Measurements from ENCODE around the gene SEC23A. TPM values are rescaled to one million over a fixed set of nuclear protein-coding genes. Genes with fewer than 3 reads are reported as not detected.

SEC23A gene
- total and polyA plus RNA-seq, 2 of the 8 experiments (the other 6 are each of a cell fraction or from before 2014, with no cell fraction given), result 30.9 to 58.2 TPM

- TF ChIP-seq CHD7 (IDR thresholded peaks at IDR 0.05; ENCODE audit: insufficient replicate concordance, low read length) (no peak), EGR1 (IDR thresholded peaks at IDR 0.05; ENCODE audit: borderline replicate concordance, low read depth, low read length) (no peak), YY1 (IDR thresholded peaks at IDR 0.05; ENCODE audit: low read depth, low read length) (no peak), CTBP2 (IDR thresholded peaks at IDR 0.05; ENCODE audit: borderline replicate concordance, insufficient read depth, insufficient read length, low read length) (no peak), SIX5 (IDR thresholded peaks at IDR 0.05; ENCODE audit: low read depth, low read length) (no peak), ATF3 (IDR thresholded peaks at IDR 0.05; ENCODE audit: insufficient read depth, low read depth, low read length) (no peak), MAX (IDR thresholded peaks at IDR 0.05) (no peak), GTF2F1 (IDR thresholded peaks at IDR 0.05; ENCODE audit: borderline replicate concordance, low read depth, low read length) (no peak), JUN (IDR thresholded peaks at IDR 0.05; ENCODE audit: low read depth, low read length) (no peak), CEBPB (IDR thresholded peaks at IDR 0.05; ENCODE audit: low read depth, low read length) (no peak)
Observed at GRCh38 chr14:39122330-39123138, 19.5 kb upstream of the SEC23A start (continued).

All from H1 (cell line).